Coronary artery (tissue), 2 donors: ENCODE results near the gene RMND1.
"Not testable (repeated sequence)": the region's sequence is repeated elsewhere in the genome, so short reads cannot be mapped to it uniquely, and the experiment has no call there.

Experiments
- DNase-seq: peaks from one replicate; pipeline ENCODE4 v3.0.0-alpha.2; 2017; ENCODE audit warnings: low spot score
- H3K27ac ChIP-seq, 2 donors: fragments of 200-600 bp; sonication (generic); one replicate each; pipeline ENCODE4 v1.5.1; 2016 to 2019
- H3K4me3 ChIP-seq: fragments of 200-600 bp; sonication (generic); 2 replicates; pipeline ENCODE4 v1.5.1; 2016; ENCODE audit warnings: mild to moderate bottlenecking, moderate library complexity
- CTCF ChIP-seq: fragments of 200-600 bp; sonication (generic); IDR thresholded peaks from one replicate; pipeline ENCODE4 v1.5.1; 2019; ENCODE audit warnings: antibody characterized with exemption

RMND1 gene

DNA sequence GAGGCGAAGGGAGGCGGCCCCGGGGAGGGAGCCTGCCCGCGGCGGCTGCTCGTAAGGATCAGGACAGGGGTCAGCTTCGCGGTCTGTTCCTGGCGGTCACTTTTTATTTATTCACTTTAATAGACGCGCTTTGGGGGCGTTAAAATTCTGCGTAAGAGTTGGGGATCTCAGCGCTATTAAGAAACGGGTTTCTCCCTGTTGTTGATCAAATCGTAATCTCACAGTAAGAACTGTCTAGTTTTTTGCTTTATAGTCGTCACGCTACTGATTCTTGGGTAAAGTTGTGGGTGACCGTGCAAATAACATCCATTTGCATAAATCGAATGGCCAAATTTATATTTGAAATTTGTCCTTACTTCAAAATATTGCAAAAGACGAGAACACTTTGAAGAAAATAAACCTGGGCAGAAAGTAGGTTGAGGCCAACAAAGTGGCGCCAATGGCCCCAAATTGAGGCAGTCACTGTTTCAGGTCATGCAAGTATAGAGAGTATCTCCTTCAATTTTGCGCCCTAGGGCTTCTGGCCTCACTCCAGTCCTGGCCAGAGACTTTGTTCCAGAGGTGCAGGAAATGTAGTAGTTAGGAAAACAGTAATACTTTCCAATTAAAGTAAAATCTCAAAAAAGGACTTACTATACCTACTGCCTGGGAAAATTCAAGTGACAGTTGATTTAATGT is 963 bp upstream of the RMND1 start:
- DNase-seq: no peak
- peak overlapping the region; percentile 93 to 97 for H3K27ac ChIP-seq
- no peak for TF ChIP-seq CTCF
- peak overlapping the region; percentile 93 for H3K4me3 ChIP-seq

DNA sequence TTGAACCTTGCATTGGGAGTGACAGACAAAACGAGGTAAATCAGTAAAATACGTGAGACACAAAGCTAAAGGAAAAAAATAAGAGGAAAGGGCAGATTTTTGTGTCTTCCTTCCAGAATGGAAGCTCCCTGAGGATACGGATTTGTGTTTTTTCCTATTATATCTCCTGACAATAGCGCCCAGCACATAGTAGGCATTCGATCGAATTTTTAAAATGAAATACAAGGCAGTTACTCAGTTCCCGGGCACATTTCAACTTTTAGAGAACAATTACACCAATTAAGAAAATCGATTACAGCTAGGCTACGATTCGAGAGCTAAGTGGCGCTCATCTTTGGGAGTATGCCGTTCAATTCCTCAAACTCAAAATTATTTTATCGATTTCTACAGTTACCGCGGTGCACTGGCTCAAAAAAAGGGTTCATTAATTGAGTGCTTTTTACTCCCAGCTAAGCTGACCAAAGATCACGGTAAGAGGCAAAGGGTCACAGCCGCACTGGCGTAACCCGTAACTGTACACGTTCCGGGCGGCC is 443 bp downstream of the RMND1 start:
- no peak for DNase-seq

GRCh38 chr6:151450928-151451327 is 998 bp downstream of the RMND1 start:
- DNase-seq, H3K27ac ChIP-seq: not testable (repeated sequence)
- H3K4me3 ChIP-seq: peak overlapping the region; percentile 74

More for the DNA sequence above, 443 bp downstream of the RMND1 start:
- TF ChIP-seq CTCF: no peak
- Histone ChIP-seq H3K4me3 (peak overlapping the region; percentile 74), H3K27ac (peak overlapping the region; percentile 78 to 93)

GRCh38 chr6:151448623-151449022 is 3.3 kb downstream of the RMND1 start:
- Histone ChIP-seq H3K27ac (no peak overlapping the region), H3K4me3 (no peak overlapping the region)
- no peak for TF ChIP-seq CTCF
- no peak for DNase-seq

GRCh38 chr6:151447237-151447636 is 4.7 kb downstream of the RMND1 start:
- no peak for TF ChIP-seq CTCF

GRCh38 chr6:151445482-151445881 is 6.4 kb downstream of the RMND1 start:
- TF ChIP-seq CTCF: no peak
- H3K4me3 ChIP-seq: no peak overlapping the region
- H3K27ac ChIP-seq: peak overlapping the region; percentile 76 to 87
- DNase-seq: no peak

More at GRCh38 chr6:151447237-151447636, 4.7 kb downstream of the RMND1 start:
- H3K27ac ChIP-seq: peak overlapping the region in 1 of 2 donors; percentile 87
- no peak for DNase-seq
- no peak overlapping the region for H3K4me3 ChIP-seq

- no peak for DNase-seq
- H3K4me3 ChIP-seq: no peak overlapping the region
- peak overlapping the region in 1 of 2 donors; percentile 10 for H3K27ac ChIP-seq
- no peak for TF ChIP-seq CTCF
Observed at GRCh38 chr6:151443911-151444621, 7.9 kb downstream of the RMND1 start.
